GM18526 (cell line): Measurements from ENCODE around the gene GK2.

Experiments used
- POLR2A ChIP-seq: IDR thresholded peaks from 3 replicates; pipeline ENCODE4 v1.6.1; 2011; ENCODE audit not compliant: insufficient read length; ENCODE audit errors: extremely low read depth

The GK2 gene

GRCh38 chr4:79408063-79408462, at the start of gene GK2:
Gene GK2, minus strand, starts transcription at chr4:79408228. Its CDS starts 28 bp downstream, at chr4:79408200.
- no peak for TF ChIP-seq POLR2A

- TF ChIP-seq POLR2A, result no peak
Observed at GRCh38 chr4:79455216-79455615, 47.2 kb upstream of the GK2 start.

GRCh38 chr4:79454656-79455055, 46.6 kb upstream of the GK2 start:
- no peak for TF ChIP-seq POLR2A

GRCh38 chr4:79450053-79450452, 42.0 kb upstream of the GK2 start:
- TF ChIP-seq POLR2A, result no peak

- TF ChIP-seq POLR2A, result no peak
Observed at GRCh38 chr4:79446145-79446544, 38.1 kb upstream of the GK2 start.

GRCh38 chr4:79445371-79445781, 37.3 kb upstream of the GK2 start:
- no peak for TF ChIP-seq POLR2A

GRCh38 chr4:79442422-79442821, 34.4 kb upstream of the GK2 start:
- TF ChIP-seq POLR2A, result no peak

GRCh38 chr4:79439489-79439888, 31.5 kb upstream of the GK2 start:
- TF ChIP-seq POLR2A, result no peak

GRCh38 chr4:79431839-79432238, 23.8 kb upstream of the GK2 start:
- no peak for TF ChIP-seq POLR2A

- TF ChIP-seq POLR2A, result no peak
Observed at GRCh38 chr4:79429113-79429903, 21.3 kb upstream of the GK2 start.

GRCh38 chr4:79426989-79427388, 19.0 kb upstream of the GK2 start:
- TF ChIP-seq POLR2A, result no peak

GRCh38 chr4:79425586-79425985, 17.6 kb upstream of the GK2 start:
- TF ChIP-seq POLR2A, result no peak

- TF ChIP-seq POLR2A, result no peak
Observed at GRCh38 chr4:79421483-79421882, 13.5 kb upstream of the GK2 start.

- TF ChIP-seq POLR2A, result no peak
Observed at GRCh38 chr4:79413886-79414285, 5.9 kb upstream of the GK2 start.

GRCh38 chr4:79413032-79413885, 5.2 kb upstream of the GK2 start:
- TF ChIP-seq POLR2A, result no peak

- TF ChIP-seq POLR2A, result no peak
Observed at GRCh38 chr4:79404666-79405065, 3.4 kb downstream of the GK2 start.
